Ecto neural progenitor cell (in vitro differentiated cells): Measurements from ENCODE around the gene SDK1.
A peak's percentile ranks its signal among the peaks of the same experiment; 100 is the strongest.
"Not testable (repeated sequence)": the region's sequence is repeated elsewhere in the genome, so short reads cannot be mapped to it uniquely, and the experiment has no call there.

Experiments
- DNase-seq: peaks from one replicate; pipeline ENCODE4 v3.0.0-alpha.2; 2018; ENCODE audit warnings: low spot score

Gene SDK1

DNA sequence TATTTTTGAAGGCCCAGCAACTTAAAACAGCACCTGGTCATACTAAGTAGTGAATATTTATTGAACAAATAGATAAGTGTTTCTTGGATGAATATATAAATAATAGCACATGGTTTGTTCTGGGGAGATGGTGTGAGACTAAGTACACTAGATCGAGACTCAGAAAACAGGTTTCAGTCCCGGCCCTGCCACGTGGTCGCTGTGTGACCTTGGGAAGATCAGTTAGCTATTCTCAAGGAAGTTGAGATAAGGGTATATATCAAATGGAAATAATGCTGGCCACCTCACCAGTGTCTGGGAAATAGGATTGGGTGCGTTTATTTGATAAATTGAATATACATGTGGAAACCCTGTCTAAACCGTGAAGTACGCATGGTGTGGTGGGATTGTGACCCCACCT, 354.6 kb downstream of the SDK1 start:
- no peak for DNase-seq

DNA sequence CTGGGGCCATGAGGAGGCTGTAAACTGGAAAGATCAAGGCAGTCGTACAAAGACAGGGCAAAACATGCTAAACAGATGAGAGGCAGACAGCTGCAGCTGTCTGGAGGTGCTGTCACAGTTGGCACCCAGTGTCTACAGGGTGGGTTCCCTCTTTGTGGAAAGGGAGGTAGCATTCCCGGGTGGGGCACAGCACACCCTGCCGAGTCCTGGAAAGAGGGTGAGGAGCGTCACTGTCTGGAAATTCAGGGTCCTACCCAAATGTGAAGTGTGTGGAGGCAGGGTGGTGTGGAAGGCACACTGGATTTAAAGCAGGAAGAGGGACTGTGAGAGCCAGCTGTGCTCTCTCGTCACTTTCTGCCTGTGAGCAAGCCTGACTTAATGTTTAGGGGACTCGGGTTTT, 356.2 kb downstream of the SDK1 start:
- DNase-seq, result no peak

DNA sequence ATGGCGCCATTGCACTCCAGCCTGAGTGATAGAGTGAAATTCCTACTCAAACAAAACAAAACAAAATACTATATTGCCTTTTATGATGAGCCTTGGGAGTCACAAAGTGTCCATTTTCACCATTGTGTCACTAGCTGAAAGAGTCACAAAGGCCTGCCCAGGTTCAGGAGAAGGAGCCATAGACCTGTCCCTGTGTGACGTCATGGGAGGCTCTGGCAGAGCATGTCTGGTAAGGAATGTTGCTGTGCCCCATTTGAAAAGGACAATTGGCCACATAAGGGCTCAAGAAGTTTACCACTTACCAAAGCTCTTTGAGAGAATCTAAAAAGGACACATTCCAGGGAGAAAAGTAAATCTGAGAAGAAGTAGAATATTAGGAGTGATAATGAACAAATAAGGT, 367.7 kb downstream of the SDK1 start:
- no peak for DNase-seq

DNA sequence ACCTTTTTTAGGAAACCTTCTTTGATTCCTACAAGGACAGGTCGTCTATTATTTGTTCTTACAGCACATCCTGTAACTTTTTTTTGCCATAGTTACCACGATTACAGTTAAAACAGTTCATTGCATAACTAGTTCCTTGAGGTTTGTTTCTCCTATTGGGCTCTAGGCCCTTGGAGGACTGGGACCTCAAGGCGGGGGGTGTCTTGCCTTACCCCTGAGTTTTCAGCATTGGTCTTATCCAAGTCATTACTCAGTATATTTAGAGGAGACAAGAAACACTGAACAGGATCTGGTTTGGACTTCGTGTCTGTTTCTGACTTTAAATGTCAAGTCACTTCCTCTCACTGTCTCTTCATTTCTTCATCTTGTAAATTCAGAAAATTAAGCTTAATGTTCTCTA, 369.8 kb downstream of the SDK1 start:
- no peak for DNase-seq

DNA sequence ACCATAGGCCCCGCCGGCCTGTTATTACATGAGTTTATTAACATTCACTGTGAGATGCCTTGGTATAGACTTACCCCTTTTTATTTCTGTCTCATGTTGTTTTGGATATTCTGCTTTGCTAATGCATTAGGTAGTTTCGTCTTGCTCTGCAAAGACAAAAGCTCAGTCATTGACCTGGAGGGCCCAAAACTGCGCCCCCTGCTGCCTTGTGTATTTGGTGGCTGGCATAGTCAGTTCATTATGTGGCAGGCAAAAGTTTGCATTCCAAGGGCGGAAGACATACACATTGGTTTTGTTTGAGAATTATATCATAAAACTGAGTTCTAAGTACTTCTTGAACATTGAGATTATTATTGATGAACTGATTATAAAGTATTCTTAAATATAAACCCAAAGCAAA, 372.5 kb downstream of the SDK1 start:
- peak; percentile 66 for DNase-seq

DNA sequence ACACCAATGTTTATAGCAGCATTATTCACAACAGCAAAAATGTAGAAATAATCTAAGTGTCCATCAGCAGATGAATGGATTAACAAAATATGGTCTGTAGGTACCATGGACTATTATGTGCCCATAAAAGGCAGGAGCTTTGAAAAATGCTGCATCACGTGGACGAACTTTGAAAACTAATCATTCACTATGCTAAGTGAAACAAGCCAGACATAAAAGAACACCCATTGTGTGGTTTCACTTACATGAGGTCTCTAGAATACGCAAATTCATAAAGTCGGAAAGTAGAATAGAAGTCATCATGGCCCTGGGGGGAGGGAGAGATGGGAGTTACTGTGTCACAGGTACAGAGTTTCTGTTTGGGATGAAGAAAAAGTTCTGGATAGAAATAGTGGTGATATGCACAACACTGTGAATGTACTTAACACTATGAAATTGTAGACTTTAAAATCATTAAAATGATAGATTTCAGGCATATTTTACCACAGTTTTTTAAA, 377.3 kb downstream of the SDK1 start:
- no peak for DNase-seq

DNA sequence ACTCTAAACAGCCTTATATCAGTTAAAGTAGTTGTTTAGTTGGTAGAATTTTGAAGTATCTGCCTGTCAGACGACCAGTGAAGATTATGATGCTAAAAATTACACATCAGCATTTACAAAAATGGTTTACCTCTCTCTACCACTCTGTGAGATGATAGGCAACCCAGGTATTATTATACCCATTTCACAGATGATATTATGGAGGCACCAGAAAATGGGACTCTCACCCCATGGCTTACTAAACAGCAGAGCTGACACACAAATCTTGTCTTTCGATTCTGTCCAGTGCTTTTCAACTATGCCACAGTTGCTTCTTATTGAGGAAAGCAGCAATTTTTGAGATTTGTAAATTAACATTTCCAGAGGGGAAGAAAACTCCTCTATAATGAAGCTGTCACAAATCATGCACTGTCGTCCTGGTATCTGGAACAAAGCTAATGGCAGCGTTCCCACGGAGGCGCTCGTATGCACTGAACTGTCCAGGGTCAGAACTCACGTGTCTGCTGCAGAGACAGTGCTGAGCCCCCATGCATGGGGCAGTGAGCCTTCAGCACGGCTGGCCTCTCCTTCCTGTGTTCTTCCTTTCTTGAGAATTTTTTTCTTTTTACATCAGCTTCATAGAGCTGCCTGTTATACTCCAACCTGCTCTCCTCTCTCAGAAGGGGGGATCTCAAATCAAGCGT, 381.1 kb downstream of the SDK1 start:
- no peak for DNase-seq

DNA sequence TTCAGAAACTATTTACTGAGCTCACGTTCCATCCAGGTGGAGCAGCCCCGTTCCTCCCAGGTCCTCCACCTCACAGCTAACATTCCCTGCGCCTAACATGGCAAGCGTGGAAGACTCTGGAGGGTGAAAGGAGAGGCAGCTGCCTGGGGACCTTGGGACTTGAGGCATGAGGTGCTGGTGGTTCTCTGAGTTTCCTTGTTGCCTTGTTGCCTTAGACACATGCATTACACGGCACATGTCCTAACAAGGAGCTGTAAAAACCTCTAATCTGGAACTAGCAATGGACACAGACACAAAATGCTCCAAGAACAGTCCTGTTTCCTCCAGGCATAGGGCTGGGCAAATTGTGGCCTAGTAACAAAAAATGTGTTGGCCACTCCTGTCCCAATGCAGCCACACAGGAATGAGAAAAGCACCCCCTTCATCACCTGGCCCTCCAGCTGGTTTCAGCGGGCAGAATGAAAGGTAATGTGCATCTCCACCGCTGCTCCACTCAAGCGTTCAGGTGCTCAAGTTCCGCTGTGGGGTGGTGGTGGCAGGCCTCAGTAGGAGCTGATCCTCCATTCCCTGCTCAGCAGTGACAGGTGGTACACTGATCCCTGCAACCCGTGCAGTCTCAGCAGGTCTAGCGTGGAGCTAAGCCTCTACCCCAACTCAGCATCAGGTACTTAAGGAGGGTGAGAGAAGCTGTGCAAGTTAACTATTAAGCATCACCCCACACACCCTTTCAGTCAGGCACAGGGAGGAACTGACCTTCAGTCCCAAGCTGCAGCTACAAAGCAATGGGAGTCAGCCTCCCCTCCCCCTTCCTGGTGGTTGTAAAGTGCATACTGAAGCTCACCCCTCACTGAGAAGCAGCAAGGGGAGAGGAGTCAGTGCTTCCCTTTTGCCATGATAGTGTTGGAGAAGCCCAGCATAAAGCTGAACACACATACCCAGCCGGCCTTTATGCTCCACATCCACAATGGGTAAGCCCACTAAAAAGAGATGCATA, 382.8 kb downstream of the SDK1 start:
- DNase-seq, result no peak

DNA sequence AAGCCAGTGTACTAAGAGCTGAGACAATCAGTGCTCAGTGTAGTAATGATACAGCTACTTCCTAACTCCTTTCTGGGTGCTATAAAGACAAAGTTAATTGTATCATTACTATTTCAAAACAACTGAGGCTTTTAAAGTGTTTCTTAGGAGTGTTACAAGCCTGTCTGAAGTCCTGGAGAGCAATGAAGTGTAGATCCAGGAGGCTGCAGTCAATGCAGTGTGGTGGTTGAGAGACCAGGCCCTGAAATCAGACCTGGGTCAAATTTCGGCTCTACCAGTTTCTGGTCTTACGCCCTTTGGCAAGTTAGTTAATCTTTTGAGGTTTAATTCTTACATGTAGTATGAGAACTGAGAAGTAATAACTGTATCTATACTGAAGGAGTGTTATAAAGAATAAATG, 387.0 kb downstream of the SDK1 start:
- no peak for DNase-seq

DNA sequence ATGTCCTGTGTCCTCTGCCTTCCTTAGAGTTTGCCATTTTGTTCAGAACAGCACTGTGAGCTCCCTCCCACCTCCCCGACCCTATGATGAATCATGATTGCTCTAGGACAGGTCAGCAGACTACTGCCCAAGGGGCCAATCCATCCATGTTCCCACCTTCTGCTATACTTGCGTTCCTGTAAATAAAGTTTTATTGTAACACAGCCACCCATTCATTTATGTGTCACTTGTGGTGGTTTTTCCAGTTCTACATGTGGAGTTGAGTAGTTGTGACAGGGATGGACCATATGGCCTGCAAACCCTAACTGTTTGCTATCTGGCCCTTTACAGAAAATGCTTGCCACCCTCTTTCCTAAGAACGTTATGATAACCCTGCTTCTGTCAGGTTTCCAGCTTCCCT, 387.8 kb downstream of the SDK1 start:
- no peak for DNase-seq

DNA sequence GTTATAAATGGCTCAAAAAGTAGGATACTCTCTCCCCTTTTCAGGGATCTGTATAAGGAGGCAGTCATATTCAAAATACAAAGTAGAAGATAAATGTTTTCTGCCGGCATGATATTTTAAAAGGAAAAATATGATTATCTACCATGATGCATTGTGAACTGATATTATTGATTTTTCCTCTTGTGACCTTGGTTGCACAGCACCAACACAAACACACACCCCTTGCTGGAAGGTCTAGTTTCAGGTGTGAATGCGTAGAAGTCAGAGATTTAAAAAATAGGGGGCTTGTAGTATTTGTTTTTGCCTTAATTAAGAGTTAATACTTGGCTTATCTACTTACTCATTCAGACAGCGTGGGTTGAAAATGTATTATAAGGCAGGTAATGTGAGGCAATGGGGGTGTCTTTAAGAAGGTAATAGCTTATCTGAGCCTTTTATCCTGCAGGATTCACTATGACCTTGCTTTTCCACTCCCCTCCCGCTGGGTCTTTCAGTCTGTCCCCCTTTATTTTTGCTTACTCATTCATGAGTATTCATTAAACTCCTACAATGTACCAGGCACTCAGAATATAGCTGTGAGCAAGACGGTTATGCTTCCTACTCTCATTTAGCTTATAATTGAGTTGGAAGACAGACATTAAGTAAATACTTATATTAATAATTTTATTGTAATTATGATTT, 390.6 kb downstream of the SDK1 start:
- DNase-seq, result no peak

DNA sequence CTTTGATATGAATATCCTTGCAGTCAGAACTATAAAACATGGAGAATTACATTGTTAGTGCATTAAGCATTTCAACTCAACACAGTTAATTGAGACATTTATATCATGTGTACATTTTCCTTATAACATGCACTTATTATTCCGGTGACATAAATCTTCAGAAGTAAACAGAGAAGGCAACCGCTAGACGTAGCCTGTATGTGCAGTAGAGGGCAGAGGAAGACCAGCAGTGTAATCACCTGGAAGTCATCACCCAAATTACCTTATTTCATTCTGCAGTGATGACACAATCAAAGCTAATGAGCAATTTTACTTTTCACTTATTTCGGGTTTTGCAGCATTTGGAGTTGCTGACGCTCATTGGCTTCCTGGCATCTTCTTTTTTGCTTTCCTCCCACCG, 394.6 kb downstream of the SDK1 start:
- no peak for DNase-seq

DNA sequence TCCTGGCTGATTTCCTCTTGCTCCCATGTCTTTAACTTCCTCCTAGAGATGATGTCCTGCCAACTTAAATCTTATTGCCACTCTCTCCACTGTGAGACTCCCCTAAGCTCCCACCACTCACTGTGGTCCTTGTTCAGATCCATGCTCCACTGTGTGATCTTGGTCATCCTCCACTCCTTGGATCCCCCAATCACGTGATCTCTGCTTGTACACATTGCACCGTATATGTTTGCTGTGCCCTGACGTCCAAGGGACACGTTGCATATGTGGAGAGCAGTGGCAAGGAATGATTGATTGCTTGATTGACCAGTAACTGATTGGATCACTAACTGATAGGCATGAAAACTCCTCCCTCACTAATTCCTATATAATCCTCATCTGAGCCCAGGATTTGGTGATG, 395.1 kb downstream of the SDK1 start:
- no peak for DNase-seq

DNA sequence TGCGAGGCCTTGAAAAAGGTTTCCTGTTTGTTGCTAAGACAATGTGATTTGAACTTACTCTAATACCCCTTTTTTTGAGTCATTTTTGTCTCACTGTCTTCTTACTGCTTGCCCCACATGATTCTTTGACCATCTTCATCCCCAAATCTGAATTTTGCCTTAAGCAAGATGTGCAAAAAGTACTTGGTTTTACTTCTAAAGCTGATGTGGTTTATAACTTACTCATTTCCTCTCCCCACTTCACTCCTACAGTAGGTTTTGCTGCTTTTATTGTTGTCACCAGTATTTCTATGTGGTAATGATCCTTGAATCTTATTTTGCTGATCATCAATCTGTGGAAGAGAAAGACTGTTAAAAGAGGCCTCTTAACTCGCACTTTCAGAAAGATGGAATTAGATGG, 396.4 kb downstream of the SDK1 start:
- DNase-seq, result no peak

DNA sequence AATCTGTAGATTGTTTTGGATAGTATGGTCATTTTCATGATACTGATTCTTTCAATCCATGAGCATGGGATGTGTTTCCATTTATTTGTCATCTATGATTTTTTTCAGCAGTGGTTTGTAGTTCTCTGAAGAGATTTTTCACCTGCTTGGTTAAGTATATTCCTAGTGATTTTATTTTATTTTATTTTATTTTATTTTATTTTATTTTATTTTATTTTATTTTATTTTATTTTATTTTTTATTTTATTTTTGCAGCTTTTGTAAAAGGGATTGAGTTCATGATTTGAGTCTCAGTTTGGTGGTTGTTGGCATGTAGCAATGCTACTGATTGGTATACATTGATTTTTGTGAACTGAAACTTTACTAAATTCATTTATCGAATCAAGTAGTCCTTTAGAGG, 404.2 kb downstream of the SDK1 start:
- DNase-seq, result no peak

DNA sequence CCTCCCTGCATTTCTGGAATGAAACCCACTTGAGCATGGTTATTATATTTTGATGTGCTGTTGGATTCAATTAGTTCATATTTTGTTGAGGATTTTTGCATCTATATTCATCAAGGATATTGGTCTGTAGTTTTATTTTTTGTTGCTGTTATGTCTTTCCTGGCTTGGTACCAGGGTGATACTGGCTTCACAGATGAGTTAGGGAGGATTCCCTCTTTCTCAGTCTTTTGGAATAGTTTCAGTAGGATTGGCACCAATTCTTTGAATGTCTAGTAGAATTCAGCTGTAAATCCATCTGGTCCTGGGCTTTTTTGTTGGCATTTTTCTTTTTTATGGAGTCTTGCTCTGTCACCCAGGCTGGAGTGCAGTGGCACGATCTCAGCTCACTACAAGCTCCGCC, 405.0 kb downstream of the SDK1 start:
- DNase-seq, result not testable (repeated sequence)

DNA sequence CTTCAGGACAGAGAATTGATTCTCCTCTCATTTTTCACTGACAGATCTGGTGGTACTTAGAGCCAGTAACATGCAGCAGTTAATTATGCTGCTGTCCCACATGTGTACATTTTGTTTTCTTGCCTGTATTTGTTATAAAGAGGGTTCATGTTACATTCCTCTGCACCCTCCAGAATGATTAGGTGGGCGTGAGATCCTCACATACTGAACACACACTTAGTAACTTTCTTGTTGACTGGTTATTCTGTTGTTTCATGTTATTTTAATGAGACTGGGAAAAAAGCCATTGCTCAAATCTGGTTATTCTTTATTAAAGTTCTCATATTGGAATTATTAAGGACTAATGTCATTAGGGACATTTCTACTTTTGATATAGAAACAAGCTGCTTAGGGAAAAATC, 409.1 kb downstream of the SDK1 start:
- DNase-seq, result no peak

DNA sequence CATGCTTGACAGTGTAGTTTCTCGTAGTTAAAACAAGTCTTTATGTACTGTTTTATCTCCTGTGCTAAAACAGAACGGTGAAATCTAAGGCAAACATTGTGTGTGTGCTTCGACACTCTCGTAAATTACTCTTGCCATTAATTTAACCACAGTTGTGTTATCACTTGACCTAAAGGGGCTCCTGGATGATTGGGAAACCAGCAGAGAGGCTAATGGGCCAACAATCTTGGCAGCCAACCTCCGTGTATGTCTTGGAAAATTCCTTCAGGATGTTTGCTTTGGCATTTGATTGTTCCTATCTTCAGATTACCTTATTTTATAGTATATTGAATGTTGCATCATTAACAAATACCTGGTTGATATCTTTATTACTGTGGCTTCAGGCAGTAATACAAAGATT, 409.5 kb downstream of the SDK1 start:
- DNase-seq, result no peak

DNA sequence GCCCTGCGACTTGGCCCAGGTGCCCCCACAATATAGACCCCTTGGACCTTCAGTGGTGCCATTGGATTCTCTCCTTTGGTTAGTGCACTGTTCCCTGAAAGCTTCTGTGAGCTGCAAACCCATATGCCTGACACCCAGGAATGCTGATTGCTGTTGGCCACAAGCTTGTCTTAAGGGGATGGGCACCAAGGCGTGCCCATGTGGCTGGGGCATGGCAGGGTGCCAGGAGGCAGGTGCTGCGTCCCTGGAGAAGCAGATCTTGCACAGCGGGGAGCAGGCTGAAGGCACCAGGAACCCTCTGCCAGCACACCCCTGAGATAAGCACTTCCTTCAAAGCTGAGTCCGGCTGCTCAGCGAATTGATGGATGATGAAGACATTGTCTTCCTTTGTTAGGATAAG, 411.8 kb downstream of the SDK1 start:
- no peak for DNase-seq

DNA sequence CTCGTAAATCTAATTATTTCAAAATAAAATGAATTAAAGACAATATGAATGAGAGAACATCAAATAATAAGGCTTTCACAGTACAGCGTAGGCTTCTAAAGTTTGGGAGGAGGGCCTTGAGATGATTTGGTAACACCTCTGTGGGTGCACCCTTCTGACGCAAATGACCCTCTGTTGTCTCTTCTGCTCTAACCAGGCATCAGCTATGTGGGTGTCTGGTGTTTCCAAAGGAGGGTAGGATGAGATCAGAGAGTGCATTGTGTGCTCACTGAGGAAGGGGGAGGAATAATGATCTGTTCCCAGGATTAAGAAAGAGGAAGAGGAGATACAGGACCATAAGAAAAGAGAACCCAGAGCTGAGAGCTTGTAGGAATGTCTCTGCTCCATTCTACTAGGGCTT, 420.4 kb downstream of the SDK1 start:
- DNase-seq, result no peak

DNA sequence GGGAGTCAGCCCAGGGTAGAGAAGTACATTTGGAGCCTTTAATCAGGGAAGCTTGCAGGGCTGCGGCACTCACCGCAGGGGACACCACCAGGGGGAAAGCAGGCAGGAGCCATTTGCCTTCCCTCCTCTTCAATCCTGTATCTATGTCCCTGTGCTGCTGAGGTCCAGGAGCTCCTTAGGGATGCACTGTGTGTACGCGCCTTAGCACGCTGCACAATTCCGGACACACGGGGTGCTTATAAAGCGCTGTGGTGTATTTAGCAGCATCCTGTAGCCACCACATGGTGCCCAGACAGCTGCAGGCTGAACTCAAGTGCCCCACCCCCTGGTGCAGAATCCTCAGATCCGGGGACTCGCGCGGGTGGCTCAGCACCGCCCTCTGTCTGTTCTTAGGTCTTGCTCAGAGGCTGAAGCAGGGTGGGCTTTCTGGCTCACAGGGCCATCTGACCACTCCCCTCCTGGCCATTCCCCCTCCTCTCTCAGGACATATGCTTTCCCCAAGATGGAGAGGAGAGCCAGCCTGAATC, 421.4 kb downstream of the SDK1 start:
- DNase-seq, result peak; percentile 82
